Bronchial epithelial cell (primary cell): ENCODE measurements around the gene DTX3L. TPM values are rescaled to one million over a fixed set of nuclear protein-coding genes. Genes with fewer than 3 reads are reported as not detected.

Experiments
- DNase-seq: peaks from one replicate; pipeline ENCODE4 v3.0.0-alpha.2; 2010; ENCODE audit warnings: low read depth
- FAIRE-seq: peaks from 2 replicates; lab custom pipeline; 2011; peaks lifted over from hg19 to GRCh38; lab: Jason Lieb, UNC
- H3K27me3 ChIP-seq: 2 replicates; pipeline ENCODE4 v1.5.1; 2011; ENCODE audit warnings: low read length; ENCODE audit not compliant: control insufficient read depth, insufficient read depth
- H3K36me3 ChIP-seq: 2 replicates; pipeline ENCODE4 v1.5.1; 2011; ENCODE audit warnings: low read length; ENCODE audit not compliant: control insufficient read depth, insufficient read depth
- H3K4me3 ChIP-seq: 2 replicates; pipeline ENCODE4 v1.5.1; 2011; ENCODE audit warnings: mild to moderate bottlenecking, low read depth, low read length, control low read depth
- total RNA-seq: library from RNA; depleted of rRNA; stranded (reverse); fragments of >200 nt; gene quantifications from 2 replicates; pipeline ENCODE4 v1.2.1, GENCODE V29; 2014
- TF ChIP-seq, protein P1 (sequence below): IDR thresholded peaks from 2 replicates; pipeline ENCODE4 v1.5.1; 2011; ENCODE audit warnings: mild to moderate bottlenecking, moderate library complexity, low read length, control low read depth, inconsistent platforms; ENCODE audit not compliant: insufficient read depth, severe bottlenecking

The DTX3L gene
- total RNA-seq = 5.0 and 6.4 TPM in 2 replicates

DNA sequence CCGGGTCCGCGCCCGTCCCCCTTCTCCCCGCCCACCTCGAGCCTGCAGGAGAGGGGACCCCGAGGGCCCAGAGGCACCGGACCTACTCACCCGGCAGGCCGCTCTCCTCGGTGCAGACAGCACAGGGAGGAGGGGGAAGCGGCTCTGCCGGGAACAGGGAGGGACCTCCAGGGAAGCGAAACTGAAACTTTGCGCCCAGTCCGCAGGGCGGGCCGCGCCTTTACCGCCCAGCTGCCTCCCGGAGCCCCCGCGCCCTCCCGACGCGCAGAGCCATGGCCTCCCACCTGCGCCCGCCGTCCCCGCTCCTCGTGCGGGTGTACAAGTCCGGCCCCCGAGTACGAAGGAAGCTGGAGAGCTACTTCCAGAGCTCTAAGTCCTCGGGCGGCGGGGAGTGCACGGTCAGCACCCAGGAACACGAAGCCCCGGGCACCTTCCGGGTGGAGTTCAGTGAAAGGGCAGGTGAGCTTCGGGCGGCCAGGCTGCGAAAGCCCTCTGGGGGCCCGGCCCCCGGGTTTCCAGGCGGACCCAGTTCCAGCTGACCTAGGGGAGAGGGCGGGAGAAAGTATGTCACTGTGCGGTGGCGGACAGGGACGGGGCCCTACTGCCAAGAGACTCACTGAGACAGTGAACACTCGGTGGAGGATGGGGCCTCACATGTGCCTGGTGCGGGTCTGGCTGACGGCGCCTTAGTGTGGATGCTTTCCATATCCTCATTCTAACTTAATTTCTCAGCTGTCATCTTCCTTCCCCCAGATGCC, at the start of gene DTX3L, which contains the start of gene PARP9:
Gene DTX3L, plus strand, starts transcription at position 184 of the 758 bp plus-strand sequence. Its CDS starts 89 bp downstream, at position 273.
Gene PARP9, minus strand, starts transcription at position 146 of the 758 bp plus-strand sequence. CDS start 4,680 bp downstream, outside the sequence.
- H3K4me3 ChIP-seq = peak within 1 kb of the TSS; percentile 79
- H3K27me3 ChIP-seq = no peaks in the 10 kb centered on the region
- DNase-seq (peak; percentile 64), FAIRE-seq (no peak)
- TF ChIP-seq, protein P1, sequence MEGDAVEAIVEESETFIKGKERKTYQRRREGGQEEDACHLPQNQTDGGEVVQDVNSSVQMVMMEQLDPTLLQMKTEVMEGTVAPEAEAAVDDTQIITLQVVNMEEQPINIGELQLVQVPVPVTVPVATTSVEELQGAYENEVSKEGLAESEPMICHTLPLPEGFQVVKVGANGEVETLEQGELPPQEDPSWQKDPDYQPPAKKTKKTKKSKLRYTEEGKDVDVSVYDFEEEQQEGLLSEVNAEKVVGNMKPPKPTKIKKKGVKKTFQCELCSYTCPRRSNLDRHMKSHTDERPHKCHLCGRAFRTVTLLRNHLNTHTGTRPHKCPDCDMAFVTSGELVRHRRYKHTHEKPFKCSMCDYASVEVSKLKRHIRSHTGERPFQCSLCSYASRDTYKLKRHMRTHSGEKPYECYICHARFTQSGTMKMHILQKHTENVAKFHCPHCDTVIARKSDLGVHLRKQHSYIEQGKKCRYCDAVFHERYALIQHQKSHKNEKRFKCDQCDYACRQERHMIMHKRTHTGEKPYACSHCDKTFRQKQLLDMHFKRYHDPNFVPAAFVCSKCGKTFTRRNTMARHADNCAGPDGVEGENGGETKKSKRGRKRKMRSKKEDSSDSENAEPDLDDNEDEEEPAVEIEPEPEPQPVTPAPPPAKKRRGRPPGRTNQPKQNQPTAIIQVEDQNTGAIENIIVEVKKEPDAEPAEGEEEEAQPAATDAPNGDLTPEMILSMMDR = no peak
- peaks cover 4% of the 10 kb centered on the region for H3K36me3 ChIP-seq

DNA sequence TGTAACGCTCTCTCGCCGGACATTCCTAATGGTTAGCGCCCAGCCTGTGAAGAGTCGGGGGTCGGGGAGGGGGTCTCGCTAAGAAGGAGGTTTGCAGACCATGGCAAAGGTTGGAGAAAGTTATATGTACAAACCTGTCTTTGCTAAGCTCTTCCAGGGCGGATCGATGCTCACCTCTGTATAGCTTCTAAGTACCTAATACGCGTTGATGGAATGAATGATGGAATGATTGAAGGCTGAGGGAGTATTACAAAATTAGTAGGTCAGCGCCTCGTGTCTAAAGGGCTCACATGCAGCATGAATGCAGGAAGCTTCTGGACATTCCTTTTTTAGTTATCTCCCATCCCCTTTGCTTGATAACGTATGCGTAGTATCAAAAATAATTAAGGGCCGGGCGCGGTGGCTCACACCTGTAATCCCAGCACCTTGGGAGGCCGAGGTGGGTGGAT, 49.1 kb upstream of the DTX3L start:
- H3K27me3 ChIP-seq = no peaks in the 10 kb centered on the region
- H3K4me3 ChIP-seq = peak overlapping the region; percentile 91
- no peak for DNase-seq
- TF ChIP-seq, protein P1 = no peak
- H3K36me3 ChIP-seq = no peaks in the 10 kb centered on the region
- no peak for FAIRE-seq

DNA sequence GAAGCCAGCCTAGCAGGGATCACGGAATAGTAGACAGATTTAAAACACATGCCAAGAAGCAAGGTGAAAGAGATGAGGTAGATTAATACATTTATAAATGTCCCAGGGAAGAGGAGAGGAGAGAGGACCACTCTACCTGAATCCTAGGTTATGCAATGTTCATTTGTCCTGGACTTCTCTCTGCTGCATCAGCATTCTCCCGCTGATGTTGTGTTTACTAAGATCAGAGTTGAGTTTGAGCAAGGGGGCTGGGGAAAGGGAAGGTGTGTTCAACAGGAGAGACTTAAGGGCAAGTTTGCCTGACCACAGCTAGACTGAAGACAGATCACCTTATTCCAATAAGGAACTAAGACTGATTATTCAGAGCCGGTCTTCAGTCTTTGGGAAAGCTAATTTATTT, 48.3 kb upstream of the DTX3L start:
- no peak for FAIRE-seq

DNA sequence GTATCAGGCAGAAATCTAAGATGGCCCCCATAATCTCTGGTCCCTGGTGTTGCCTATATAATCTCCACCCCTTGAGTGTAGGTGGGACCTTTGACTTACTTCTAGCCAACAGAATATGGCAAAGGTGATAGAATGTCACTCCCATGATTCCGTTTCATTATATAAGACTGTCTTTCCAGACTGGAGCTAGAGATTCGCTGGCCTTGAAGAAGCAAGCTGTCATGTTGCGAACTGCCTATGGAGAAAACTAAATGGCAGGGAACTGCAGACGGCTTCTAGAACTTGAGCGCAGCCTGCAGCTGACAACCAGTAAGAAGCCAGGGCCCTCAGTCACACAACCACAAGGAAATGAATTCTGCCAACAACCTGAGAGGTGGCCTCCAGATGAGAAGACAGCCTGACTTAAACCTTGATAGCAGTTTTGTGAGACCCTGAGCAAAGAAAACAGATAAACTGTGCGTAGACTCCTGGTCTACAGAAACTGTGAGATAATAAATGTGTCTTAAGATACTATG, 47.2 kb upstream of the DTX3L start:
- TF ChIP-seq, protein P1 = no peak
- Histone ChIP-seq H3K27me3 (no peaks in the 10 kb centered on the region), H3K36me3 (no peaks in the 10 kb centered on the region), H3K4me3 (no peak overlapping the region)
- no peak for DNase-seq
- no peak for FAIRE-seq

More for the DNA sequence above, 48.3 kb upstream of the DTX3L start:
- H3K4me3 ChIP-seq = no peak overlapping the region
- no peak for DNase-seq
- no peaks in the 10 kb centered on the region for H3K36me3 ChIP-seq
- no peaks in the 10 kb centered on the region for H3K27me3 ChIP-seq
- TF ChIP-seq, protein P1 = no peak

DNA sequence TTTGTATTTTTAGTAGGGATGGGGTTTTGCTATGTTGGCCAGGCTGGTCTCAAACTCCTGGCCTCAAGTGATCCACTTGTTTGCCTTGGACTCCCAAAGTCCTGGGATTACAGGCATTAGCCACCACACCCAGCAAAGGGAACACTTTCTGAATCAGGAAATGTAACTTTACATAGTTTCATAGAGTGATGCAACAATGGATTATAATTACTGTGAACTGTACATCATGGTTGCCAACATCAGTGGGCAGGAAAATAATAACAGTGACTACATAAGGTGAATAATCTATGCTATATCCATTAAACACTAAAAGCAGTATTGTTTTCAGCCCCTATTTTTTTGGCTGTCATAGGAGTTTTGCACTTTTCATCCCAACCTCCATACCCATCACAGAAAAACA, 44.4 kb upstream of the DTX3L start:
- no peaks in the 10 kb centered on the region for H3K27me3 ChIP-seq
- DNase-seq = peak; percentile 75
- TF ChIP-seq, protein P1 = no peak
- no peak overlapping the region for H3K4me3 ChIP-seq
- peak; percentile 23 for FAIRE-seq
- H3K36me3 ChIP-seq = no peaks in the 10 kb centered on the region
